Breast epithelium (tissue), 4 donors: ENCODE data around the gene FAF1. TPM values are rescaled to one million over a fixed set of nuclear protein-coding genes. Genes with fewer than 3 reads are reported as not detected.

Experiments
- DNase-seq, 2 donors: peaks; one replicate each; pipeline ENCODE4 v3.0.0-alpha.2; 2019; ENCODE audit warnings: low spot score in 2 of 2
- H3K27ac ChIP-seq, 2 donors: fragments of 200-600 bp; sonication (generic) in 1 of 2; one replicate each; pipeline ENCODE4 v1.5.1; 2016 to 2019; ENCODE audit warnings: mild to moderate bottlenecking in 1 of 2
- H3K27me3 ChIP-seq, 2 donors: fragments of 200-600 bp; sonication (generic) in 1 of 2; one replicate each; pipeline versions ENCODE4 v1.5.1 to v1.6.0; 2017 to 2019; ENCODE audit warnings: control low read depth in 1 of 2, mild to moderate bottlenecking in 1 of 2
- H3K36me3 ChIP-seq: fragments of 200-600 bp; one replicate; pipeline ENCODE4 v1.5.1; 2019
- H3K4me1 ChIP-seq, 2 donors: fragments of 200-600 bp; sonication (generic); one replicate each; pipeline ENCODE4 v1.5.1; 2016 to 2019; ENCODE audit warnings: control low read depth in 1 of 2
- H3K4me3 ChIP-seq, 3 donors: fragments of 200-600 bp; sonication (generic); 1 replicate in 2 of 3; 2 replicates in 1 of 3; pipeline ENCODE4 v1.5.1; 2016 to 2019; ENCODE audit warnings: mild to moderate bottlenecking in 3 of 3, moderate library complexity in 2 of 3
- H3K9me3 ChIP-seq, 2 donors: fragments of 200-600 bp; sonication (generic) in 1 of 2; one replicate each; pipeline ENCODE4 v1.5.1; 2016 to 2019; ENCODE audit warnings: control low read depth in 1 of 2
- POLR2A ChIP-seq: fragments of 450-650 bp; IDR thresholded peaks from one replicate; pipeline ENCODE4 v1.6.1; 2016; ENCODE audit warnings: antibody characterized with exemption, mild to moderate bottlenecking, moderate library complexity
- POLR2AphosphoS5 ChIP-seq, 3 donors: sonication (generic); formaldehyde crosslinking; IDR thresholded peaks; one replicate each; pipeline ENCODE4 v1.6.1; 2017; ENCODE audit warnings: antibody characterized with exemption in 3 of 3
- intact Hi-C: fragments of 100-400 bp; cut with DNase I; formaldehyde crosslinking; loops from one replicate; pipeline ENCODE4 v1.15.1; 2023; ENCODE audit warnings: low total_unique reads
- total RNA-seq, 3 donors: library from RNA; depleted of rRNA; stranded (reverse); fragments of >200 nt; gene quantifications; one replicate each; pipeline ENCODE4 v1.1.0, GENCODE V29; 2016
- TF ChIP-seq, protein P1 (sequence below), 3 donors: fragments of 450-650 bp; IDR thresholded peaks; one replicate each; pipeline ENCODE4 v1.5.1; 2016 to 2017; ENCODE audit warnings: antibody characterized with exemption in 3 of 3, mild to moderate bottlenecking in 3 of 3, moderate library complexity in 3 of 3

The FAF1 gene
- total RNA-seq, 3 donors from 2014 or later = 34.9 to 58.2 (median 42.0) TPM

- Histone ChIP-seq H3K4me3 (no peak overlapping the region), H3K4me1 (no peaks in the 10 kb centered on the region), H3K36me3 (no peaks in the 10 kb centered on the region), H3K9me3 (no peaks in the 10 kb centered on the region), H3K27me3 (no peaks in the 10 kb centered on the region), H3K27ac (no peak overlapping the region)
- intact Hi-C loops = no loop called here
- DNase-seq = no peak
- TF ChIP-seq, protein P1, sequence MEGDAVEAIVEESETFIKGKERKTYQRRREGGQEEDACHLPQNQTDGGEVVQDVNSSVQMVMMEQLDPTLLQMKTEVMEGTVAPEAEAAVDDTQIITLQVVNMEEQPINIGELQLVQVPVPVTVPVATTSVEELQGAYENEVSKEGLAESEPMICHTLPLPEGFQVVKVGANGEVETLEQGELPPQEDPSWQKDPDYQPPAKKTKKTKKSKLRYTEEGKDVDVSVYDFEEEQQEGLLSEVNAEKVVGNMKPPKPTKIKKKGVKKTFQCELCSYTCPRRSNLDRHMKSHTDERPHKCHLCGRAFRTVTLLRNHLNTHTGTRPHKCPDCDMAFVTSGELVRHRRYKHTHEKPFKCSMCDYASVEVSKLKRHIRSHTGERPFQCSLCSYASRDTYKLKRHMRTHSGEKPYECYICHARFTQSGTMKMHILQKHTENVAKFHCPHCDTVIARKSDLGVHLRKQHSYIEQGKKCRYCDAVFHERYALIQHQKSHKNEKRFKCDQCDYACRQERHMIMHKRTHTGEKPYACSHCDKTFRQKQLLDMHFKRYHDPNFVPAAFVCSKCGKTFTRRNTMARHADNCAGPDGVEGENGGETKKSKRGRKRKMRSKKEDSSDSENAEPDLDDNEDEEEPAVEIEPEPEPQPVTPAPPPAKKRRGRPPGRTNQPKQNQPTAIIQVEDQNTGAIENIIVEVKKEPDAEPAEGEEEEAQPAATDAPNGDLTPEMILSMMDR (IDR thresholded peaks at IDR 0.05) = no peak
- TF ChIP-seq POLR2A (no peak), POLR2AphosphoS5 (IDR thresholded peaks at IDR 0.05) (no peak)
Observed at GRCh38 chr1:50705041-50705440, 255.0 kb downstream of the FAF1 start.

DNA sequence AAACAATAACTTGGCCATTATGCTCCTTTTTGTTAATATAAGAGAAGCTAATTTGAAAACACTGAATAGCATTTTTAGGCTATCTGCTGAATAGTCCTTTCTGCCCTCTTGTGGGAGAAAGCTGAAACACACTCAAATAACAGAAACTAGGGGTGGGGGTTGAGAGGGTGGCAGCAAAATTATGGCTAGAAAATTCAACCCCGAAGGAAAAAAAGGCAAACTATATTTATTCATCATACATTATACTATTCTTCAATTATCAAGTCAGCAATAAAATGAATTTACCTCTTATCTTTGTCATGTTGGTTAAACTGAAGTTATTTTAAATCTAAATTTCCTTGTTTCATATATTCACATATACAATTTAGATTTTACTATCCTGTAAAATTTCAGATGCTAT lies 255.9 kb downstream of the FAF1 start:
- Histone ChIP-seq H3K4me3 (no peak overlapping the region), H3K4me1 (no peaks in the 10 kb centered on the region), H3K9me3 (no peaks in the 10 kb centered on the region), H3K27me3 (no peaks in the 10 kb centered on the region), H3K27ac (no peak overlapping the region), H3K36me3 (no peaks in the 10 kb centered on the region)
- intact Hi-C loops = no loop called here
- TF ChIP-seq POLR2A = no peak
- no peak for TF ChIP-seq POLR2AphosphoS5 (IDR thresholded peaks at IDR 0.05)
- TF ChIP-seq, protein P1 (IDR thresholded peaks at IDR 0.05) = peak; percentile 58 to 63 (median 59)
- no peak for DNase-seq

DNA sequence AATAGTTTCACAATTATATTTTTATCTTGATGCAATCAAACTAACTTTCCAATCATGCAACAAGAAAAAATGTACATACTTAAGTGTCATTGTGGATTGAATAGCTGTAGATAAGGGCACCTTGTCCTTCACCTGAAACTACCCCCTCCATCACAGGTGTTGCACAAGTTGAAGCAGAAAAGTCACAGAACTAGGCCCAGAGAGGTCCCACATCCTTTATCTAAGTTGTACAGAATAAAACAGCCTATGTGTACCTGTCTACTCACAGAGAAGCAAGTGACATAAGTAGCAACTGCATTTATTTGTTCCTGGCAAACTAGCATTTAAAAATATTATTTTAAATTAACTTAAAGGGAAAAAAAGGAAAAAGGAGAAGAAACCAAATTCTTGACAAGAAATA lies 256.8 kb downstream of the FAF1 start:
- Histone ChIP-seq H3K36me3 (no peaks in the 10 kb centered on the region), H3K4me1 (no peaks in the 10 kb centered on the region), H3K4me3 (no peak overlapping the region), H3K9me3 (no peaks in the 10 kb centered on the region), H3K27ac (no peak overlapping the region), H3K27me3 (no peaks in the 10 kb centered on the region)
- TF ChIP-seq, protein P1 (IDR thresholded peaks at IDR 0.05) = no peak
- TF ChIP-seq POLR2AphosphoS5 (IDR thresholded peaks at IDR 0.05) = no peak
- no peak for TF ChIP-seq POLR2A
- no peak for DNase-seq
- intact Hi-C loops = no loop called here

GRCh38 chr1:50702395-50702794 lies 257.7 kb downstream of the FAF1 start:
- H3K9me3 ChIP-seq = no peaks in the 10 kb centered on the region
- no peaks in the 10 kb centered on the region for H3K27me3 ChIP-seq
- intact Hi-C loops = no loop called here
- H3K27ac ChIP-seq = no peak overlapping the region
- TF ChIP-seq POLR2A = no peak
- TF ChIP-seq, protein P1 (IDR thresholded peaks at IDR 0.05) = no peak
- no peak for TF ChIP-seq POLR2AphosphoS5 (IDR thresholded peaks at IDR 0.05)
- no peak overlapping the region for H3K4me3 ChIP-seq
- H3K4me1 ChIP-seq = no peaks in the 10 kb centered on the region
- no peaks in the 10 kb centered on the region for H3K36me3 ChIP-seq
- no peak for DNase-seq

GRCh38 chr1:50701706-50702317 lies 258.3 kb downstream of the FAF1 start:
- DNase-seq = no peak
- no peak overlapping the region for H3K27ac ChIP-seq
- intact Hi-C loops = no loop called here

More at GRCh38 chr1:50701706-50702317, 258.3 kb downstream of the FAF1 start:
- no peak overlapping the region for H3K4me3 ChIP-seq
- no peaks in the 10 kb centered on the region for H3K27me3 ChIP-seq
- H3K4me1 ChIP-seq = no peaks in the 10 kb centered on the region
- no peaks in the 10 kb centered on the region for H3K36me3 ChIP-seq
- H3K9me3 ChIP-seq = no peaks in the 10 kb centered on the region
- TF ChIP-seq POLR2A = no peak
